GM12891 (cell line): ENCODE data around the gene NR6A1.

Experiments used
- DNase-seq: peaks from one replicate; pipeline ENCODE4 v3.0.0; 2011; ENCODE audit warnings: low spot score; ENCODE audit not compliant: insufficient read length
- FAIRE-seq: peaks from 2 replicates; lab custom pipeline; 2011; peaks lifted over from hg19 to GRCh38; lab: Jason Lieb, UNC
- PAX5 ChIP-seq: IDR thresholded peaks from 2 replicates; pipeline ENCODE4 v1.6.1; 2011; ENCODE audit warnings: low read length, moderate library complexity, mild to moderate bottlenecking; ENCODE audit not compliant: insufficient read depth, severe bottlenecking
- POLR2A ChIP-seq: IDR thresholded peaks from 2 replicates; pipeline ENCODE4 v1.6.1; 2011; ENCODE audit warnings: low read depth, low read length, control low read depth
- POLR2AphosphoS5 ChIP-seq: IDR thresholded peaks from 2 replicates; pipeline ENCODE4 v1.6.1; 2011; ENCODE audit warnings: low read depth, low read length, control low read depth
- POU2F2 ChIP-seq: IDR thresholded peaks from 2 replicates; pipeline ENCODE4 v1.6.1; 2011; ENCODE audit warnings: low read depth, mild to moderate bottlenecking, control low read depth, low read length, moderate library complexity
- SPI1 ChIP-seq: IDR thresholded peaks from 2 replicates; pipeline ENCODE4 v1.6.1; 2011; ENCODE audit warnings: low read depth, low read length, control low read depth
- TAF1 ChIP-seq: IDR thresholded peaks from 2 replicates; pipeline ENCODE4 v1.6.1; 2011; ENCODE audit warnings: low read depth, low read length, control low read depth

NR6A1 gene

DNA sequence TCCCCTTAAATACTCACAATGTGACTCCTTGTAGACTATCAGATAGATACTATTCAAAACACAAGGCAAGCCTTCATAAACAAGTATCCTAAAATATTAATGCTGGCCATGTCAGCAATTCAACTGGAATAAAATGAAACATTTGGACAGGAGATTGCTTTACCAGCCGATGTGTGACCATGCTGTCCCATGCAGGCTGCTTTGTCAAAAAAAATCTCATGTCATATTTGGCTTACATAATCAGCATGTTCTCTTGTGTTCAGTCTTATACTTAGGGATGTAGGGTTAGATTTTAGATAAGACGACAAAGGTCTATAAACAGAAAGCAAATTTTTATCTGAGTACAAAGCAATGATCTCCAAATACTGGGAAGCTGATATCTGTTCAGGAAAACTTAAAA is 108.5 kb downstream of the NR6A1 start:
- DNase-seq (no peak), FAIRE-seq (no peak)
- no peak for TF ChIP-seq TAF1
- TF ChIP-seq PAX5 = no peak
- TF ChIP-seq POLR2A = no peak
- TF ChIP-seq SPI1 = no peak
- TF ChIP-seq POU2F2 = no peak
- TF ChIP-seq POLR2AphosphoS5 = no peak

- DNase-seq (no peak), FAIRE-seq (no peak)
- TF ChIP-seq TAF1 (no peak), POU2F2 (no peak), PAX5 (no peak), POLR2AphosphoS5 (no peak), POLR2A (no peak), SPI1 (no peak)
Observed at GRCh38 chr9:124661271-124661670, 109.8 kb downstream of the NR6A1 start.

GRCh38 chr9:124660341-124660801 is 110.7 kb downstream of the NR6A1 start:
- TF ChIP-seq POLR2AphosphoS5 (peak; percentile 54; the same call in 1 of the 2 replicates), POU2F2 (no peak), SPI1 (no peak), PAX5 (no peak), POLR2A (peak; percentile 48), TAF1 (no peak)
- DNase-seq = no peak
- peak; percentile 73 for FAIRE-seq

- TF ChIP-seq POLR2A (peak; percentile 79), TAF1 (peak; percentile 56; the same call in 1 of the 2 replicates), POU2F2 (no peak), SPI1 (peak; percentile 60), PAX5 (peak; percentile 75), POLR2AphosphoS5 (peak; percentile 77)
- FAIRE-seq (peak; percentile 87), DNase-seq (no peak)
Observed at GRCh38 chr9:124659099-124659659, 111.9 kb downstream of the NR6A1 start.

DNA sequence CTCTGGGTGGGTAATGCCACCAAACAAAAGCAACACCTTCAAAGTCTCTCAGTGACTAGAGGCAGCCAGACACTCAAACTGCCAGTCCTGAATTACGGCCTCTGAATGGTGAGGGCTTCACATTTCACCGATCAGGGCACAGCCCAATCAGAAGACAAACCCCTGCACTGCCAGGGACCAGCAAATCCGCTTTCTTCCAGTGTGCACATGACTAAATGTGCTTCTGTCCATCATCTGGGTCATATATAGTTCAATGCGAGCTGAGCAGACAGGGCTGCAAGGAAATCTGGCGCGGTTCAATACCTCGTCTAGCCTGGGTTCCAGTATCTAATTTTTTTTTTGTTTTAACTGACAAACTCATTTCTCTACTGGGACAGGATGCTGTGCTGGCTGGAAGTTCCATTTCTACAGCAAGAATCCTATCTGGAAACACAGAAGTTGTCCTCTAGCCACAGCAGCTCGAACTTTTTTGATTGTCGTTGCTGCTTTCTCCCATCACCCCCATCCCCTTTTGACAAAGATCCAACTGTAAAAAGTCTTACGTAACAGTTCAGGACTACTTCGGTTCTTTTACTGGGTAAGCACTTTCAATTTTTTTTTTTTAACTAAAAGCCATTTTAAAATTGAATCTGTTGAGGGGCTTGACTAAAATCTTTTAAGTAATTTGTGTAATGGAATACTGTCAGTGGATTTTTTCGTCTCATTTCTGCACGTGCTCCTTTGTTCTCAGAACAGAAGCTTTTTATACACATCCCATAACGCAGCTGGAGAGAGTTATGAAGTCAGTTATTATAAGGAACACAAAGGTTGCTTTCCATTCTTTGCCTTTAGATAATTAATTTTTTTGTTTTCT is 112.7 kb downstream of the NR6A1 start:
- TF ChIP-seq POLR2A (peak; percentile 99), POLR2AphosphoS5 (peak; percentile 99), TAF1 (peak; percentile 93), PAX5 (peak; percentile 34), SPI1 (no peak), POU2F2 (peak; percentile 75)
- peak; percentile 43 for DNase-seq
- peak; percentile 97 for FAIRE-seq

GRCh38 chr9:124657516-124657915 is 113.6 kb downstream of the NR6A1 start:
- TF ChIP-seq POU2F2 = no peak
- no peak for TF ChIP-seq POLR2A
- TF ChIP-seq POLR2AphosphoS5 = no peak
- no peak for TF ChIP-seq TAF1
- TF ChIP-seq PAX5 = no peak
- no peak for TF ChIP-seq SPI1
- DNase-seq (no peak), FAIRE-seq (no peak)

- FAIRE-seq (no peak), DNase-seq (no peak)
- no peak for TF ChIP-seq POU2F2
- no peak for TF ChIP-seq SPI1
- no peak for TF ChIP-seq POLR2AphosphoS5
- no peak for TF ChIP-seq PAX5
- no peak for TF ChIP-seq POLR2A
- TF ChIP-seq TAF1 = no peak
Observed at GRCh38 chr9:124654431-124654830, 116.7 kb downstream of the NR6A1 start.

GRCh38 chr9:124652615-124653393 is 118.3 kb downstream of the NR6A1 start:
- FAIRE-seq = no peak
- TF ChIP-seq POLR2A (no peak), POU2F2 (no peak), SPI1 (no peak), POLR2AphosphoS5 (no peak), PAX5 (no peak), TAF1 (no peak)
- DNase-seq = no peak

DNA sequence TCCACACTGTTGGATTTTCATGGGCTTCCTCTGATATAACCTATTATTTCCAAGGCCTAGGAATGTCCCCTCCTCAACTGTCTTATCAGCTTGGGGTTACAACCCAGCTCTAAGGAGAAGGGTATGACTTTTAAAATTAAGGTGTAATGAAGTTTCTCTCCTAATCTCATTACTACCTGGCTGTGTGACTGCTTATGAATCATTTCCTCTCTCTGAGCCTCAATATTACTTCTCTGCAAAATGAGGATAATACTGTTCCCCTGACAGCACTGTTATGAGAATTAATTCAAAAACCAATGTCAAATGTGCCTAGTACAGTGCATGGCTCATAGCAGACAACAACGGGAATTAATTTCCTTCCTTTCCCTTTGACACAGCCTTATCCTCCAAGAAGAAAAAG is 118.9 kb downstream of the NR6A1 start:
- no peak for TF ChIP-seq PAX5
- TF ChIP-seq POLR2AphosphoS5 = no peak
- no peak for TF ChIP-seq POLR2A
- no peak for FAIRE-seq
- no peak for DNase-seq
